ENCODE data around the gene FANCI.

Gene FANCI

GRCh38 chr15:89243691-89244573, at the start of gene FANCI:
Gene FANCI (plus strand): TSS chr15:89243979. CDS start chr15:89247648, 3,669 bp downstream.
- peak; percentile 95 for DNase-seq (ENCODE audit: low spot score)

DNA sequence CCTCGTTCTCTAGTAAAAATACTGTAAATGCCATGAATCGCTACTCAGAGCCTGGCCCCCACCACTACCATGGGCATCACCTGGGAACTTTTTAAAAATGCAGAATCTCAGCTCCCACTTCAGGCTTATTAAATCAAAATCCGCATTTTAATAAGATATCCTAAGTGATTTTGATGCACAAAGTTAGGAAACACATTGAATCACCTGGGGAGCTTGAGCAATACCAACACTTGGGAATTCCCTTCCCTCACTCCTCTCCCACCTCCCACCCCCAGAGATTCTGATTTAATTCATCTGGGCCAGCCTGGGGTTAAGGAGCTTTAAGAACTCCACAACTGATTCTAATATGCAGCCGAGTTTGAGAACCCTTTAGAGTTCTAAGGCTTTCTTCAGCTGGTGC, 49.2 kb upstream of the FANCI start:
- DNase-seq (ENCODE audit: low spot score): no peak

DNA sequence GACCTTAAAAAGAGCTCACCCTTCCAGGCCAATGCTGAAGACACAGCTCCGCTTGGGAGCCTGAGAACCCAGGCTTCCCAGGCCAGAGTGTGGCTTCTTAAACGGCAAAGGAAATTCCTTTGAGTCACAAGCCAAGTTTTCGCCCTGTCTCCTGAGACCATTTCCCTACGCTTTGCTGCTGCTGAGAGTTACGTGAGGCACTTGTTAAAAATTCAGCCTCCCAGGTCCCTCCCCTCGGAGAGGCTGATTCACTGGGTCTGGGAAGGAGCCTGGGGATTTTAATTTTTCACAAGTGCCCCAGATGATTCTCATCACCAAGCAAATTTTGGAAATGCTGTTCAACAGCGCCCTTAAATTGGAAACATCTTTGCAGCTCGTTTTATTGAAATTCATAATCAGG, 47.9 kb upstream of the FANCI start:
- no peak for DNase-seq (ENCODE audit: low spot score)

DNA sequence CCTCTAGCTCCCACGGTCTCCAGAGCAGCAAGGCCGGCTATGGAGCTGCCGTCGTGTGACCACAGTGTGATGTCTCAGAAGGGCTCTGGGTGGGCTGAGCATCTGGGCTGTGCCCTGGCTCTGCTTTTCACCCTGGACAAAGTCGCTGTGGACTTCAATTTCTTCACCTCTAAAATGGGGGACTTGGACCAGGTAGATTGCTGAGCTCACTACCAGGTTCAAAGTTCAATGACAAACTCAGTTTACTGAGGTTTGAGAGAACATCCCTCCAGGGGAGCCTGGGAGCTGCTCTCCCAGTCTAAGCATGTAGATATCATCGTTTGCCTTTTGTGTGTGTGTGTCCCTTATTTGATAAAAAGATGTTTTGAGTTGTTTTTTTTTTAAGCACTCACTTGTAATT, 47.5 kb upstream of the FANCI start:
- DNase-seq (ENCODE audit: low spot score): no peak

DNA sequence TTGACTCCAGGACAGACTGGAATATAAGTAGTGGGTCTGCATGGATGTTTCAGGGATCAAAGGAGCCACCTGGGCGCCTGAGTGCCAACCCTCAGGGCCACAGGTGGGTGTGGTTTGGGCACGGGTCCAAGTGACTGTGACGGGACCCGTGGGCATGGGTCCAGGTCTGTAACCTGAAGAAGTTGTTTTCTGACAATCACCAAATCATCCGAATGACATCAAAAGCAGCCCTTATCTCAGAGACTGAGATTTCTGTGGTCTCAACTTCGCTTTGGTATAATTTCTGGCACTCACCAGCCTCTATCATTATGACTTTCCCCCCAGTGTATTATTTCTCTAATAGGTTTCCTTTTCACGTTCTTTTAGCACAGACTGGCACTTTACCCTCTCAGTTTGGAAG, 46.8 kb upstream of the FANCI start:
- no peak for DNase-seq (ENCODE audit: low spot score)

- peak; percentile 98 for DNase-seq (ENCODE audit: low spot score)
These were observed 46.2 kb upstream of the FANCI start for GRCh38 chr15:89197503-89197971.

- DNase-seq (ENCODE audit: low spot score): no peak
These were observed 45.6 kb upstream of the FANCI start for GRCh38 chr15:89198196-89198595.

- peak; percentile 97 for DNase-seq (ENCODE audit: low spot score)
These were observed 44.8 kb upstream of the FANCI start for GRCh38 chr15:89198934-89199333.

DNA sequence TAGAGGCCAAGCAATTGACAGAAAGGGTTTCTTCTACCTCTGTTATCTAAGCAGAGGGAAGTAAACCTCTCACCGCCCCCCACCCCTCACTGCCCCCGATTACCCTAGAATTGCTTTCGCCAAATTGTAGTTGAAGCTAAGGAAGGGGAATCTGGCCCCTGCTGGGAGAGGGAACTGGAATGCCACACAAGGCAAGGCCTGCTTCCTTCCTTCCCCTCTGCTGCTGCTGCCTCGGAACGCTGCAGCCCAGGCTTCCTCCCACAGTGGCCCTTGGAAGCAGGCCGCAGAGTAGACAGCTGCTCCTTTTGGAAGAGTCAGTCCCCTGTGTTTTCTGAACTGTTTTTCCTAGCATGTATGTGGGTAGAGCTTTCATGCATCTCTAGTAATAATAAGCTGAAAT, 44.0 kb upstream of the FANCI start:
- DNase-seq (ENCODE audit: low spot score): no peak

- DNase-seq (ENCODE audit: low spot score): no peak
These were observed 43.6 kb upstream of the FANCI start for GRCh38 chr15:89200182-89200581.

DNA sequence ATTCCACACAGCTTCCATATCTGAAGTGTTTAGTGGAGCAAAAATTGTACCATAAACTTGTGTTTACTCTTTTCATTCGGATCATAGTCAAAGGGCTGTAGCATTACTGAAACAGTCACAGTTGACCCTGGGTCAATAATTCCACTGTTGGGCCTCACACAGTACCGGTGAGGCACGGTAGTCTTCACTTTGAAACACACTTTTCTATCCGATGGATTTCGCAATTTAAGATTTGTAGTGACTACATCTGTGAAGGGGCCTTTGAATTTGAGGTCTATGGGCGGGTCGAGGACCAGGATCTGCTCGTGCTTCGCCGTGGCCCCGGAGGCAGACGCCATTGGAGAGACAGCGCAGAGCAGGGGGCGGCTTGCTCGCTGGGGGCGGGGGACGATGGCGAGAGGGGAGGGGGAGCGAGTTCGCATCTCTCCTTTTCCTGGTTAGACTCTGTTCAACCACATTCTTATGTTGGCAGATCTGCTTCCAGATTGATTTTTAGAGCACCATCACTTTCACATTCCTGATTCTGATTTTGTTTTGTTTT, 42.2 kb upstream of the FANCI start:
- DNase-seq (ENCODE audit: low spot score): no peak

- no peak for DNase-seq (ENCODE audit: low spot score)
These were observed 40.0 kb upstream of the FANCI start for GRCh38 chr15:89203705-89204273.

DNA sequence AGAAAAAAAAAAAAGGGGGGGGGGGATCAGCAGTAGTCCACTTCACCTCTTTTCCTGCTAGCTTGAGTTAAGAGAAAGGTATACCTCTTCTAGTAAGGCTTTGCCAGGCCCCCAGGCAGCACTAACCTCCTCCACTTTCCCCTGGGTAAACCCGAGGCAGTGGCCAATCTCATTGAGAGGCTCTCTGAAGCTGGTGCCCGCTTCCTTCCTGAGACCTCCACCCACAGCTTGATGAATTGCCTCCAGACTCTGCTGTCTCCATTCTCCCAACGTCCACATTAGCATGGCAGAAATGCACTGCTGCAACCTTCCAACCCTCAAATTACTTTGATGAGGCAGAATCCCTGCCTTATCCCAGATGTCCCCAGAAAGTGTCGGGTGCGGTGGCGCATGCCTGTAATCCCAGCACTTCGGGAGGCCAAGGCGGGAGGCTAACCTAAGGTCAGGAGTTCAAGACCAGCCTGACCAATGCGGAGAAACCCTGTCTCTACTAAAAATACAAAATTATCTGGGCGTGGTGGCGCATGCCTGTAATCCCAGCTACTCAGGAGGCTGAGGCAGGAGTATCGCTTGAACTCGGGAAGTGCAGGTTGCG, 37.7 kb upstream of the FANCI start:
- DNase-seq (ENCODE audit: low spot score): no peak

- DNase-seq (ENCODE audit: low spot score): peak; percentile 94
These were observed 36.9 kb upstream of the FANCI start for GRCh38 chr15:89206908-89207331.

GRCh38 chr15:89208256-89208655, 35.5 kb upstream of the FANCI start:
- no peak for DNase-seq (ENCODE audit: low spot score)

GRCh38 chr15:89209057-89209456, 34.7 kb upstream of the FANCI start:
- DNase-seq (ENCODE audit: low spot score): no peak

- DNase-seq (ENCODE audit: low spot score): no peak
These were observed 32.1 kb upstream of the FANCI start for GRCh38 chr15:89211678-89212170.

- DNase-seq (ENCODE audit: low spot score): no peak
These were observed 28.2 kb upstream of the FANCI start for GRCh38 chr15:89215627-89216026.

DNA sequence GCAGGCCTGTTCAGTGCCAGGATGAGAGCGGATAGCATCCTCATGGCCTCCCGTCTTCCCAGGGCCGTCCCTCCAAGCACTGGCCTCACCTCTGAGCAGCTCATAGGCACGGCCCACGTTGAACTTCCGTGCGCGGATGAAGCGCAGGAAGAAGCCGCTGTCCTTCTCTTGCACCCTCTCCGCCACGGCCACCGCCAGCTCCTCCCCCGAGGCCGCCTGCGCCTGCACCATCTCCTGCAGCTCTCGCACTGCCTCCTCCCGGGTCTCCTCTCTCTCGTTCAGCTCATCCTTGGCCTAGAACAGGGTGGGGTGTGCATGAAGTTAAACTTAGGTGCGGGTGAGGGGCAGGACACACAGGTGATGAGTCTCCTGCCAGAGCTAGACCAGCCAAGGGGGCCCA, 26.7 kb upstream of the FANCI start:
- DNase-seq (ENCODE audit: low spot score): no peak

DNA sequence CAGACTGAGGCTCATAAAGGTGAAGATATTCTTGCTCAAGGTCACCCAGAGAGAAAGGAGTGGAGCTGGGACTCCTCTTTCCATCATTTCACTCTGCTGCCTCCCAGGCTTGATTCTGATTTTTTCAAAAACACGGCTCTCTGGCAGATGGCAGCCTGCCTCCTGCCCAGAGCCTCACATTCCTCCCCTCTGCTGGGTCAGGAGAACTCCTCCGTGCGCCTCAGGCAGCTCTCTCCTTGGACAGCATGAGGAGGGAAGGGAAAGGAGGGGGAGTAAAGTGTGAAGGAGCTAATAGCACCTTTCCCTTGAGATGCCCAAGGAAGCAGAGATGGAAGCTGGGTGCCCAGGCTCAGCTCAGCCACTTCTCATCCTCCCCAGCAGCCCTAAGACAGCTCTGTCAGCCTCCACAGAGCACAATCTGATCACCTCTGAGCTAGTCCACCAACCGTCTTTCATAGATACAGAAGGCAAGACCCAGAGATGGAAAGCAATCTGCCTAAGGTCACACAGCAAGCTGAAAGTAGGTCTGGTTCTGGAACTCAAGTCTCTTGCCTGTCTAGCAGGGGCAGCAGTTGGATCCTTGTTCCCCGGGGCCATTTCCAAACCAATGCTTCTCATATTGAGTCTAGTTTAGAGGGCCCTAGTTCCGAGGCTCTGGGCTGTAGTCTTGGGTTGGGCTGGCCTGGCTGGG, 25.9 kb upstream of the FANCI start:
- no peak for DNase-seq (ENCODE audit: low spot score)

DNA sequence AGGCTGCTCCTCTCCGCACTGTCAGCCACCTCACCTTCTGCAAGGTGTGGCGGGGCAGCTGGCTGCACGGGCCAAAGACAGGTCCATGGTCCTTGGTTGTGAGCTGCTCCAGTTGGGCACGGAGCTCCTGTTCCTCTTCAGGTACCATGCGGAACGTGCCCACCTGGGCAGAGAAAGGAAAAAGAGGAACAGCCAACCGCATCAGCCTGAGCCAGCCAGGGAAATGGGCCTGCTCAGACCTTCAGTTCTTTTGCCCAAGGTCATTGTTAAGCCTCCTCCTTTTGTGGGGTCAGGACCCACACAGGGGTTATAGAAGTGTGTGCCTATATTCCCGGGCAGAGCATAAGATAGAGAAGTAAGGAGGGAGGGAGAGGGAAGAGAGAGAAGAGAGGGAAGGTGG, 25.2 kb upstream of the FANCI start:
- DNase-seq (ENCODE audit: low spot score): no peak

DNA sequence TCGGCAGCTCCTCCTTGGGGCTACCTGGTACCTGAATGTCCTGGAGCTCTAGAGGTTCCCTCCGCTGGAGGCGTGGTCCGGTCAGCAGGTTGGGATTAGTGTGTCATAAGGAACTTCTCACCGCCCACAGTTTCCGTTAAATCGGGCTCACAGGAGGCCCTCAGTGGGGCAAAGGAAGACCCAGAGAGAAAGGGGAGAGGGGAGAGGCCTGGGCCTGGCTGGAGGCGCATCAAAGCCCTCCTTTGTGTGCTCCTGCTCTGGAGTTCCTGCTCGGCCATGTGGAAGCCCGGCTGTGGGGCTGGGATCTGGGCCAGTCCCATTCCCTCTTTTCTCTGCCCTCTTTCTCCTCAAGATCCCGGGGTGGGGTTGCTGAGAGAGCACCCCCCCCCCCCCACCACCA, 22.2 kb upstream of the FANCI start, which contains the start of gene RLBP1:
RLBP1 (minus strand) TSS at position 37 of the 400 bp plus-strand sequence. CDS start 2,604 bp downstream, outside the sequence.
- peak; percentile 91 for DNase-seq (ENCODE audit: low spot score)
